SK-N-MC (cell line): ENCODE measurements around the gene CARD11.

Experiments used
- DNase-seq: peaks from one replicate; pipeline ENCODE4 v3.0.0-alpha.2; 2011; ENCODE audit warnings: low read depth, low spot score
- H3K27ac ChIP-seq: fragments of 200-600 bp; sonication (generic); 2 replicates; pipeline ENCODE4 v1.5.1; 2016; ENCODE audit warnings: mixed run types
- H3K36me3 ChIP-seq: fragments of 200-600 bp; sonication (generic); 2 replicates; pipeline ENCODE4 v1.6.1; 2017; ENCODE audit warnings: antibody characterized with exemption, low read length, mixed read lengths; ENCODE audit not compliant: insufficient read depth
- H3K4me3 ChIP-seq: fragments of 200-600 bp; sonication (generic); 2 replicates; pipeline ENCODE4 v1.5.1; 2016
- H3K9ac ChIP-seq: fragments of 200-600 bp; sonication (generic); 2 replicates; pipeline ENCODE4 v1.8.0; 2017; ENCODE audit warnings: mixed run types, mixed read lengths; ENCODE audit not compliant: insufficient read length
- H3K9me3 ChIP-seq: fragments of 200-600 bp; sonication (generic); 2 replicates; pipeline ENCODE4 v1.6.1; 2017; ENCODE audit warnings: low read depth, mild to moderate bottlenecking, antibody characterized with exemption, low read length, moderate library complexity, mixed read lengths
- EZH2 ChIP-seq: fragments of 200-600 bp; sonication (generic); IDR thresholded peaks from one replicate; pipeline ENCODE4 v1.6.1; 2017; ENCODE audit warnings: antibody characterized with exemption
- FOXP2 ChIP-seq: optimal IDR thresholded peaks from 2 replicates; pipeline ENCODE3; 2011; ENCODE audit warnings: mild to moderate bottlenecking, moderate library complexity; ENCODE audit not compliant: insufficient read depth; ENCODE audit errors: extremely low read length, control extremely low read depth
- POLR2AphosphoS5 ChIP-seq: IDR thresholded peaks from 2 replicates; pipeline ENCODE4 v1.6.1; 2012; ENCODE audit warnings: mild to moderate bottlenecking, low read depth, low read length, borderline replicate concordance

Gene CARD11

GRCh38 chr7:2864204-2864985 is 179.3 kb downstream of the CARD11 start:
- DNase-seq: no peak
- no peak overlapping the region for H3K9ac ChIP-seq
- no peak overlapping the region for H3K4me3 ChIP-seq
- no peaks in the 10 kb centered on the region for H3K36me3 ChIP-seq
- peak overlapping the region; percentile 61 for H3K27ac ChIP-seq
- no peak for TF ChIP-seq FOXP2
- no peak for TF ChIP-seq POLR2AphosphoS5
- TF ChIP-seq EZH2: no peak
- no peaks in the 10 kb centered on the region for H3K9me3 ChIP-seq

GRCh38 chr7:2863461-2864066 is 180.1 kb downstream of the CARD11 start:
- H3K9ac ChIP-seq: peak overlapping the region; percentile 57
- no peaks in the 10 kb centered on the region for H3K36me3 ChIP-seq
- DNase-seq: no peak
- TF ChIP-seq FOXP2 (no peak), EZH2 (no peak), POLR2AphosphoS5 (no peak)
- H3K9me3 ChIP-seq: no peaks in the 10 kb centered on the region
- no peak overlapping the region for H3K4me3 ChIP-seq
- peak overlapping the region; percentile 61 for H3K27ac ChIP-seq

- no peak overlapping the region for H3K9ac ChIP-seq
- H3K4me3 ChIP-seq: no peak overlapping the region
- no peak for TF ChIP-seq EZH2
- TF ChIP-seq POLR2AphosphoS5: no peak
- no peak for TF ChIP-seq FOXP2
- no peak for DNase-seq
- no peaks in the 10 kb centered on the region for H3K36me3 ChIP-seq
- peak overlapping the region; percentile 61; the same call in 1 of the 2 replicates for H3K27ac ChIP-seq
- no peaks in the 10 kb centered on the region for H3K9me3 ChIP-seq
These were observed 180.8 kb downstream of the CARD11 start for GRCh38 chr7:2862831-2863361.

DNA sequence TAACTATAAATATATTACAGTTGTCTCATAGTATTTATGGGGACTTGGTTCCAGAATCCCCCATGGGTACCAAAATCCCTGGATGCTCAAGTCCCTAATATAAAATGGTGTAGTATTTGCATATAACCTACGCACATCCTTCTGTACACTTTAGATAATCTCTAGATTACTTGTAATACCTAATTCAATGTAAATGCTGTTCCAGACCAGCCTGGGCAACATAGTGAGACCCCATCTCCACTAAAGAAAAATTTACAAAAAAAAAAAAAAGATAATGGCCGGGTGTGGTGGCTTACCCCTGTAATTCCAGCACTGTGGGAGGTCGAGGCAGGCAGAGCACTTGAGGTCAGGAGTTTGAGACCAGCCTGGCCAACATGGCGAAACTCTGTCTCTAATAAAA is 182.2 kb downstream of the CARD11 start:
- no peak for DNase-seq
- TF ChIP-seq FOXP2: no peak
- TF ChIP-seq EZH2: no peak
- TF ChIP-seq POLR2AphosphoS5: no peak

GRCh38 chr7:2860627-2861133 is 183.0 kb downstream of the CARD11 start:
- TF ChIP-seq EZH2: no peak
- TF ChIP-seq POLR2AphosphoS5: no peak
- TF ChIP-seq FOXP2: no peak
- Histone ChIP-seq H3K27ac (no peak overlapping the region), H3K9me3 (no peaks in the 10 kb centered on the region), H3K4me3 (no peak overlapping the region), H3K36me3 (no peaks in the 10 kb centered on the region), H3K9ac (no peak overlapping the region)
- DNase-seq: no peak

More for the DNA sequence above, 182.2 kb downstream of the CARD11 start:
- Histone ChIP-seq H3K4me3 (no peak overlapping the region), H3K9me3 (no peaks in the 10 kb centered on the region), H3K9ac (no peak overlapping the region), H3K36me3 (no peaks in the 10 kb centered on the region), H3K27ac (no peak overlapping the region)

- no peaks in the 10 kb centered on the region for H3K9me3 ChIP-seq
- TF ChIP-seq EZH2 (no peak), FOXP2 (no peak), POLR2AphosphoS5 (no peak)
- no peak overlapping the region for H3K27ac ChIP-seq
- H3K4me3 ChIP-seq: no peak overlapping the region
- no peak overlapping the region for H3K9ac ChIP-seq
- no peak for DNase-seq
- no peaks in the 10 kb centered on the region for H3K36me3 ChIP-seq
These were observed 183.7 kb downstream of the CARD11 start for GRCh38 chr7:2859952-2860351.

- Histone ChIP-seq H3K9me3 (no peaks in the 10 kb centered on the region), H3K9ac (no peak overlapping the region), H3K36me3 (no peaks in the 10 kb centered on the region), H3K4me3 (no peak overlapping the region), H3K27ac (no peak overlapping the region)
- DNase-seq: no peak
- TF ChIP-seq POLR2AphosphoS5: no peak
- no peak for TF ChIP-seq FOXP2
- no peak for TF ChIP-seq EZH2
These were observed 185.0 kb downstream of the CARD11 start for GRCh38 chr7:2858621-2859020.

DNA sequence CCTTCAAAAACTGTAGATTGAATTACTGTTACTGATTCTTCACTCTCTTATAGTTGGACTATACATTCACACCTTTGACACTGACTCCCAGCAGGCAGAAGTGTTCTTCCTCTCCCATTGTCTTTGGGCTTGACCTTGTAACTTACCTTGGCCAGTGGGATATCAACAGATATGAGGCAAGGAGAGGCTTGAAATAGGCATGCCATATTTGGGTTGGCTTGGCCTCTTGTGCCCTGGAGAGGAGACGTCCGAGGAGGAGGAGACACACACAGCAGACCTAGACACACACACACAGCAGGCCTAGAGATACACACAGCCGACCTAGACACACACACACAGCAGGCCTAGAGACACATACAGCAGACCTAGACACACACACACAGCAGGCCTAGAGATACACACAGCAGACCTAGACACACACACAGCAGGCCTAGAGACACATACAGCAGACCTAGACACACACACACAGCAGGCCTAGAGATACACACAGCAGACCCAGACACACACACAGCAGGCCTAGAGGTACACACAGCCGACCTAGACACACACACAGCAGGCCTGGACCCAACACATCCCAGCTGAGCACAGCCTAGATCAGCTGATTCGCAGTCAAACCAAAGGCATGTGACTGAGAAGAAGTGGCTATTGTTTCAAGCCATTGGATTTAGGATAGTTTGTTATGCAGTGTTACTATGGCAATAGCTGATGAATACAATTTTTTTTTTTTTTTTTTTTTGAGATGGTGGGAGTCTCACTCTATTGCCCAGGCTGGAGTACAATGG is 187.1 kb downstream of the CARD11 start:
- H3K4me3 ChIP-seq: no peak overlapping the region
- H3K36me3 ChIP-seq: no peaks in the 10 kb centered on the region
- DNase-seq: no peak
- no peak for TF ChIP-seq EZH2
- TF ChIP-seq POLR2AphosphoS5: no peak
- TF ChIP-seq FOXP2: no peak
- no peaks in the 10 kb centered on the region for H3K9me3 ChIP-seq
- H3K27ac ChIP-seq: no peak overlapping the region
- H3K9ac ChIP-seq: no peak overlapping the region
